Measurements from ENCODE around the gene GSE1.

GSE1 gene

DNA sequence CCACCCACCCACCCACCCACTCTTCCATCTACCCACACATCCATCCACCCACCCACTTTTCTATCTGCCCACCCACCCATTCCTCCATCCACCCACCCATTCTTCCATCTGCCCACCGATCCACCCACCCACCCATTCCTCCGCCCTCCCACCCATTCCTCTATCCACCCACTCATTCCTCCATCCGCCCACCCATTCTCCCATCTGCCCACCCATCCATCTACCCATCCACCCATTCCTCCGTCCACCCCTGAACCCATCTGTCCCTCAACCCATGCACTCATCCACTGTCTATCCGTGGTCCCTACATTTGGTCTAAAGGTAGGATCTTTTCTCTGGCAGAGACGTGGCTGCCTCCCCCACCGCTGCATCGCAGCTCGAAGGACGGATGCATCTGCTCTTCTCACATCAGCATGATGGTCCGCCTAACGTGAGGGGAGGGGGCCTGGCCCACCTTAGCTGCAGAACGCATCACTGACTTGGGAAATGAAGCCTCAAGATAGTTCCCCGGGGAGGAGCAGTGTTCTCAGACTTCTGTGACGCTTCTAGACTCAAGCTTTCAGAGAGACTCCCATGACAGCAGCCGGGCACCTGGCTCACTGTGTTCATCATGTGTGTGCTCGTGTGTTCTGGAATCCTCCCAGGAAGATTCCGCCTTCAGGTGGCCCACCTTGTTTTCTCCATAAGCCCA is 17.2 kb upstream of the GSE1 start:
- TF ChIP-seq, protein P1, sequence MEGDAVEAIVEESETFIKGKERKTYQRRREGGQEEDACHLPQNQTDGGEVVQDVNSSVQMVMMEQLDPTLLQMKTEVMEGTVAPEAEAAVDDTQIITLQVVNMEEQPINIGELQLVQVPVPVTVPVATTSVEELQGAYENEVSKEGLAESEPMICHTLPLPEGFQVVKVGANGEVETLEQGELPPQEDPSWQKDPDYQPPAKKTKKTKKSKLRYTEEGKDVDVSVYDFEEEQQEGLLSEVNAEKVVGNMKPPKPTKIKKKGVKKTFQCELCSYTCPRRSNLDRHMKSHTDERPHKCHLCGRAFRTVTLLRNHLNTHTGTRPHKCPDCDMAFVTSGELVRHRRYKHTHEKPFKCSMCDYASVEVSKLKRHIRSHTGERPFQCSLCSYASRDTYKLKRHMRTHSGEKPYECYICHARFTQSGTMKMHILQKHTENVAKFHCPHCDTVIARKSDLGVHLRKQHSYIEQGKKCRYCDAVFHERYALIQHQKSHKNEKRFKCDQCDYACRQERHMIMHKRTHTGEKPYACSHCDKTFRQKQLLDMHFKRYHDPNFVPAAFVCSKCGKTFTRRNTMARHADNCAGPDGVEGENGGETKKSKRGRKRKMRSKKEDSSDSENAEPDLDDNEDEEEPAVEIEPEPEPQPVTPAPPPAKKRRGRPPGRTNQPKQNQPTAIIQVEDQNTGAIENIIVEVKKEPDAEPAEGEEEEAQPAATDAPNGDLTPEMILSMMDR (IDR thresholded peaks at IDR 0.05; ENCODE audit: control insufficient read depth, extremely low read depth, insufficient read depth): no peak
- DNase-seq (ENCODE audit: low read depth): no peak
- no peak overlapping the region for H3K4me3 ChIP-seq (ENCODE audit: low read depth, low read length)

DNA sequence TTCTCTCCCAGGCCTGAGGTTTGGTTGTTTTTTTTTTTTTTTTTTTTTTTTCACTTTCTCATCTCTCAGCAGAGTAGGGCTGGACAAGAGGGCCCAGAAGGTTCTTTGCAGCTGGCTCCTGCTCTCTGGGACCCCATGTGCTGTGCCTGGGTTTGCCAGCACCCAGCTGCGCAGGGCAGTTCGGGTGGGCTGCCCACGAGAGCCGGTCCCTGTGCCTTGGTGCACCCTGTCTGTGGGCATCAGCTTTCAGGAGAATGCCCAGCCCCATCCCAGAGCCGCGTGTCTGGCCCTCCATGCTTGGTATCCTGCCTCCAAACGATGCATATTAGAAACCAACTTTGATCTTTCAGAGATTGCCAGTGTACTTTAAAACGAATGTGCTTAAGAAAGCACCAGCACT is 15.0 kb upstream of the GSE1 start:
- TF ChIP-seq, protein P1 (IDR thresholded peaks at IDR 0.05; ENCODE audit: control insufficient read depth, extremely low read depth, insufficient read depth): no peak
- H3K4me3 ChIP-seq (ENCODE audit: low read depth, low read length): no peak overlapping the region
- DNase-seq (ENCODE audit: low read depth): no peak

DNA sequence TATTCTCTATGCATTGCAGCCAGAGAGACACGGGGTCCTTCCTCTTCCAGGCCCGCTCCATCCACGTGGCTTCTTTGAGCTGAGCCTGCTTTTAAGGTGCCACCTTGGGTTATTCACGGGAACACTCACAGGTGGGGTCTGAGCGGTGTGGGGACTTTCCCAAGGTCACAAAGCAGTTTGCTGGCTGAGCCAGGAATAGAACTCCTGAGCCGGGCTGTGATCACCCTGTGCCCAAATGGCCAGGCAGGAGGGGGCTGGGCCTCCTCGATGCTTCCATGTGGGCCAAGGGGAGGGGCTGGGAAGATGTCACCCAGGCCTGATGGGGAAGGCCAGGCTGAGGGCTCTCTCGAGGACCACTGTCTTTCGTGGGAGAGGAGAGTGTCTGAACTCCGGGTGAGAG is 13.0 kb upstream of the GSE1 start:
- H3K4me3 ChIP-seq (ENCODE audit: low read depth, low read length): no peak overlapping the region
- TF ChIP-seq, protein P1 (IDR thresholded peaks at IDR 0.05; ENCODE audit: control insufficient read depth, extremely low read depth, insufficient read depth): no peak
- no peak for DNase-seq (ENCODE audit: low read depth)

DNA sequence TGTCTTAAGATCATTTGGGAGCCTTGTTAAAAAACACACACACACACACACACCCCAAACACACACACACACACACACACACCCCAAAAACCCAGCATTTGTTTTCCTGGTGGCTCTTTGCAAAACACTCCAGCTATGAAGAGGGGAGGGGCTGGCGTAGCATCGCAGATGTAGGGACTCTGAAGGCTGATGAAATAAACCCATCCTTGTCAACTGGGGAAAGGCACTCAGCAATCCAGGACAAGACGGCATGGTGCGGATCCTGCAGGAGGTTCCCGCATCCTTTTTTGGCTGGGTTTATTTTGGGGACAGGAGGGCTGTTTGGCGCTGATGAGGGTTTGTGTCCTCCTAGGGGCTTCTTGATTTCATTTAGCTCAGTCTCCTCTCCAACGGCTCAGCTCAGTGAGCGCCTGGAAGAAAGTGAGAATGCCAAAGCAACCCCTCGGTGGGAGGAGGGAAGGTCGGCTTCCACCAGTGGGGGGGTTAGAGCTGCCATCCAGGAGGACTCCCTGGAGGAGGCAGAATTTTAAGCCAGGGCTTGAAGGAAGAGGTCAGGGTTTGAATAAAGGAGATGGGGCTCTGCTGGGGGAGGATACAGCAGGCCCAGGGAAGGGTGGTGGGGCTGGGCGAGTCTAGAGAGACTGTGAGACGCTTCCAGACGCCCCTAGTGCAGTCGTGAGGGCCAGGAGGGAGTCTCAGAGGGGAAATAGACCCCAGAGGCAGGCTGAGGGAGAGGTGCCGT is 12.4 kb upstream of the GSE1 start:
- H3K4me3 ChIP-seq (ENCODE audit: low read depth, low read length): no peak overlapping the region
- TF ChIP-seq, protein P1 (IDR thresholded peaks at IDR 0.05; ENCODE audit: control insufficient read depth, extremely low read depth, insufficient read depth): no peak
- DNase-seq (ENCODE audit: low read depth): no peak

DNA sequence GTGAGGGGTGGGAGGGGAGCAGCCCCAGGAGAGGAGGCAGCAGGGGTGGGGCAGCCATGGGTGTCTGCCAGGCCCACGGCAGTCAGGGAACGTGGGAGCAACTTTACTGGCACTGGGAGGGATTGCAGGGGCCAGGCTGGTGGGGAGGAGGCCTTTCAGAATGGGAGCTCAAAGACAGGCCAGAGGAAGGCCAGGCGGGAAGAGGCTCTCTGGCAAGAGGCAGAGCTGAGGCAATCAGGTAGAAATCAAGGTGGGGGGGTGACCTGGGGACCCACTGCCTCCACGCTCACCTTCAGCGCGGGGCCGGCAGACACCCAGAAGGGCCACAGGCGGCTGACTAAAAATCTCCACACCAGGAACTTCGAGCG is 11.9 kb upstream of the GSE1 start:
- TF ChIP-seq, protein P1 (IDR thresholded peaks at IDR 0.05; ENCODE audit: control insufficient read depth, extremely low read depth, insufficient read depth): no peak
- no peak overlapping the region for H3K4me3 ChIP-seq (ENCODE audit: low read depth, low read length)
- no peak for DNase-seq (ENCODE audit: low read depth)

DNA sequence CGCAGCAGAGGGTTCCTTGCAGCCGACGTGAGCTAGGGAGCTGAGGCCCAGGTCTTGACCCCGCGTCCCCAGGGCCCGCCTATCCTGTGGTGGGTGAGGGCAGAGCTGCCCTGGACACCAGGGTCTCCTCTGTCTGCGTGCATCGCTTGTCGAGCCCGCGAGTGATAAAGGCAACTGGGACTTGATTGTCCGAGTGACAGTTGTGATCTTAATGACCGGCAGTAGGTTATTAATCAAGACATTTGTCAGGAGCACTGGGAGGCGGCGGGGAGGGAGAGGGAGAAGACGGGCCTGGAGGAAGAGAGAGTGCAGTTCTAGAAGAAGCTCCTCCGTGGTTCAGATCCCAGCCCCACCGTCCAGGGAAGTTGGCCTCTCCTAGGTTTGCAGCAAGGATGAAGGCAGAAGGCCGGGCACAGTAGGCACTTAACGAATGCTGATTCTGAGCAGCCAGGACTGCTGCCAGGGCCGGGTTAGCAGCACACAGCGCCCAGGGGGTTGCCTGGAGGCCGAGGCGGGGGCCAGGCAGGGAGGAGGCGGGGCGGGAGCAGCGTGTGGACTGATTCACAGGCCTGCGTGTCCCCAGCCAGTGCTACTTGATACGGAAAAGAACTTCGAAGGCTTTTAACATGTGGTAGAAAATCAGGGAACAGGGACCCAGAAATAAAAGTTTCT is 11.3 kb upstream of the GSE1 start:
- no peak for DNase-seq (ENCODE audit: low read depth)
- TF ChIP-seq, protein P1 (IDR thresholded peaks at IDR 0.05; ENCODE audit: control insufficient read depth, extremely low read depth, insufficient read depth): no peak

More for the DNA sequence above, 11.3 kb upstream of the GSE1 start:
- H3K4me3 ChIP-seq (ENCODE audit: low read depth, low read length): no peak overlapping the region

Data from LNCaP clone FGC (cell line).